Chondrocyte (in vitro differentiated cells): ENCODE measurements around the gene EIF1AY. TPM values are rescaled to one million over a fixed set of nuclear protein-coding genes. Genes with fewer than 3 reads are reported as not detected.

ENCODE experiments used
- DNase-seq: peaks from one replicate; pipeline ENCODE4 v3.0.0; 2021; ENCODE audit warnings: mixed read lengths, low spot score
- H3K27ac Mint-ChIP-seq: one replicate; pipeline ENCODE4 v1.8.0; 2021; ENCODE audit warnings: mild to moderate bottlenecking, moderate library complexity, mixed read lengths; ENCODE audit not compliant: unreplicated experiment
- H3K27me3 Mint-ChIP-seq: 2 replicates; pipeline ENCODE4 v1.8.0; 2021; ENCODE audit warnings: low read depth, mixed read lengths
- H3K36me3 Mint-ChIP-seq: 2 replicates; pipeline ENCODE4 v1.8.0; 2021; ENCODE audit warnings: low read depth, mixed read lengths
- H3K4me1 Mint-ChIP-seq: 2 replicates; pipeline ENCODE4 v1.8.0; 2021; ENCODE audit warnings: low read depth, mild to moderate bottlenecking, mixed read lengths
- H3K4me3 Mint-ChIP-seq: one replicate; pipeline ENCODE4 v1.8.0; 2021; ENCODE audit warnings: mild to moderate bottlenecking, moderate library complexity, mixed read lengths; ENCODE audit not compliant: unreplicated experiment
- H3K9me3 Mint-ChIP-seq: 2 replicates; pipeline ENCODE4 v1.8.0; 2021; ENCODE audit warnings: low read depth, mixed read lengths
- total RNA-seq: library from RNA; stranded (reverse); gene quantifications from 3 replicates; pipeline ENCODE4 v1.2.1, GENCODE V29; 2021
- TF ChIP-seq, protein P1 (sequence below): fragments of 200-600 bp; sonication (generic); IDR thresholded peaks from 2 replicates; pipeline ENCODE4 v1.5.0; 2021; ENCODE audit warnings: antibody characterized with exemption, mild to moderate bottlenecking, moderate library complexity

Gene EIF1AY
- total RNA-seq, 1 donor from 2014 or later = not detected

DNA sequence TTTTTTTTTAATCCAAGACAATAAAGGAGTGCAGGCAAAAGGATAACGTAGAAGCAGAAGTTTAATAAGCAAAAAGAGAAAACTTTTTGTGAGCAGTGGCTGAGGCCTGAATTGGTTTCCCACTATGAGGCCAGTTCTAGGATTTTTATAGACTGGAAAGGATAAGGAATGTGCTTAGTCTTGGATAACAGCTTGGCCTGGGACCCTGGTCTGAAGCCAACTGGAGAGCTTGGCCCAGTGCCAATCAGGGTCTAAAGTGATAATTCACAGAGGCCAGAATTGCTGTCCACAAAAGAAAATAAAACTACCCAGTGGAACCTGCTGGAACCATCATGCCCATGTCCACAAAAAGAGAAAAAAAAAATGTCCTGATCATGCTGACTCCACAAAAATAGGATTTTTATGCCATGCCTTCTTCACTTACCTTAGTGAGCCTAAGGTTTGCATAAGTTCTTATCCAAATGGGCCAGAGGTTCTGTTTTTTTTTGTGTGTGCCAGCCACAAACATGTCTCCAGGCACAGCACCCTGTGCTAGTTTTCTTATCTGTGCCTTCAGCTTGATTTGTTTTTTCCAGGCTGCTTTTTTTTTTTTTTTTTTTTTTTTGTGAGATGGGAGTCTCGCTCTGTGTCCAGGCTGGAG, 15.6 kb upstream of the EIF1AY start:
- H3K27me3 Mint-ChIP-seq = no peaks in the 10 kb centered on the region
- no peaks in the 10 kb centered on the region for H3K9me3 Mint-ChIP-seq
- DNase-seq = no peak
- no peaks in the 10 kb centered on the region for H3K36me3 Mint-ChIP-seq
- TF ChIP-seq, protein P1, sequence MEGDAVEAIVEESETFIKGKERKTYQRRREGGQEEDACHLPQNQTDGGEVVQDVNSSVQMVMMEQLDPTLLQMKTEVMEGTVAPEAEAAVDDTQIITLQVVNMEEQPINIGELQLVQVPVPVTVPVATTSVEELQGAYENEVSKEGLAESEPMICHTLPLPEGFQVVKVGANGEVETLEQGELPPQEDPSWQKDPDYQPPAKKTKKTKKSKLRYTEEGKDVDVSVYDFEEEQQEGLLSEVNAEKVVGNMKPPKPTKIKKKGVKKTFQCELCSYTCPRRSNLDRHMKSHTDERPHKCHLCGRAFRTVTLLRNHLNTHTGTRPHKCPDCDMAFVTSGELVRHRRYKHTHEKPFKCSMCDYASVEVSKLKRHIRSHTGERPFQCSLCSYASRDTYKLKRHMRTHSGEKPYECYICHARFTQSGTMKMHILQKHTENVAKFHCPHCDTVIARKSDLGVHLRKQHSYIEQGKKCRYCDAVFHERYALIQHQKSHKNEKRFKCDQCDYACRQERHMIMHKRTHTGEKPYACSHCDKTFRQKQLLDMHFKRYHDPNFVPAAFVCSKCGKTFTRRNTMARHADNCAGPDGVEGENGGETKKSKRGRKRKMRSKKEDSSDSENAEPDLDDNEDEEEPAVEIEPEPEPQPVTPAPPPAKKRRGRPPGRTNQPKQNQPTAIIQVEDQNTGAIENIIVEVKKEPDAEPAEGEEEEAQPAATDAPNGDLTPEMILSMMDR = no peak
- H3K4me3 Mint-ChIP-seq = no peak overlapping the region
- no peak overlapping the region for H3K27ac Mint-ChIP-seq
- H3K4me1 Mint-ChIP-seq = no peaks in the 10 kb centered on the region

DNA sequence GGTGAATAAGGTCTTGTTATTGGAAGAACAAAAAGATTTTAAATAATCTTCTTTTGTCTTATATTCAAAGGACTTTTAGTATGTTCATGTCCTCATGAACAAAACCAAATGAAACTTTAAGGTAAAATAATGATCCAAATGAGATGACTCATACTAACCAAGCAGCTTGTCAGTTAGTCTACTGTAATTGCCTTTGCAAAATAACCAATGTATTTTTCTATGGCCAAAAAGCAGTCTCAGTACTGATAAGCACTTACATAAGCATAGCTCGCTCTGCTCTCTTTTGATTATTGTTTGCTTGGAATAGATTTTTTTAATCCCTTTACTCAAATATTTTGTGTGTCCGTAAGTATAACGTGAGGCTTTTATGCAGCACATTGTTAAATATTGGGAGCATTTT, 4.3 kb upstream of the EIF1AY start:
- no peak overlapping the region for H3K27ac Mint-ChIP-seq
- H3K4me3 Mint-ChIP-seq = no peak overlapping the region
- H3K36me3 Mint-ChIP-seq = no peaks in the 10 kb centered on the region
- no peak for DNase-seq
- no peaks in the 10 kb centered on the region for H3K9me3 Mint-ChIP-seq
- TF ChIP-seq, protein P1 = no peak
- H3K4me1 Mint-ChIP-seq = no peaks in the 10 kb centered on the region
- H3K27me3 Mint-ChIP-seq = no peaks in the 10 kb centered on the region

DNA sequence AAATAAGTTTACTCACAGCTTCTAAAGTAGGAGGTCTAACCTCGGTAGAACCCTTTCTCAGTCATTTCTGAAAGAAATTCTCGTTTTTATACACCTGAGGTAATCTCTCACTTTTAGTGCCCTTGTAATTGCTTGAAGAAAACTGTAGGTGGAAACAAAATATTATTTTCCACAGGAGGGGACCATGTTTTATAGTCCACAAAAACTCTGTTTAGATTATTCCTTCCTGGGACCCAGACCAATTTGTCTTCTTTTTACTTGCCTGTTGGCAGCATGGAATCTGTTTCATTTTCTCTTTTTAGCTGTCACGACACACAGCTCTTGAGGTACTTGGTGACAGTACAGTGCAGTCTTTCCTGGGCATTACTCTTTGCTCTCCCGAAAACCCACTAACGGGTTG, 930 bp downstream of the EIF1AY start:
- DNase-seq = no peak

DNA sequence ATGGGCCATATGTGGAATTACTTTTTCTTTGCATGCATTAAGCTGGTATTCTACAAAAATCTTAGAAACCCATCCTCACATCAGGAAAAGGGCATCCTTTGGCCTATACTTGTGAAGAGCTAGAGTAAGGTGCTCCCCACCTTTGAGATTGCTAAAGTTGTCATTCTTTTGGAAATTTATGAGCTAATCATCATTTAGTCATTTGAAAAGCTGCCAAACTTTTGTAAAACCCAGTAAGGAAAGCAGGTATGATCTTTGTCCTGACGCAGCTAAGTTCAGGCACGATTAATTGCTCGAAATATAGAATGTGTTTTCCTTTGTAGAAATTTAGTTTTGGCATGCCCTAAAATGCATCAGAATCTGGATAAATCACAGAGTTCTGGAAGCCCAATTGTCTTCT, 2.6 kb downstream of the EIF1AY start:
- H3K27me3 Mint-ChIP-seq = no peaks in the 10 kb centered on the region
- H3K27ac Mint-ChIP-seq = no peak overlapping the region
- H3K9me3 Mint-ChIP-seq = no peaks in the 10 kb centered on the region
- H3K36me3 Mint-ChIP-seq = no peaks in the 10 kb centered on the region
- DNase-seq = no peak
- TF ChIP-seq, protein P1 = no peak
- H3K4me3 Mint-ChIP-seq = no peak overlapping the region
- no peaks in the 10 kb centered on the region for H3K4me1 Mint-ChIP-seq

More for the DNA sequence above, 930 bp downstream of the EIF1AY start:
- TF ChIP-seq, protein P1 = no peak
- H3K27ac Mint-ChIP-seq = no peak overlapping the region
- H3K27me3 Mint-ChIP-seq = no peaks in the 10 kb centered on the region
- H3K9me3 Mint-ChIP-seq = no peaks in the 10 kb centered on the region
- no peak overlapping the region for H3K4me3 Mint-ChIP-seq
- no peaks in the 10 kb centered on the region for H3K36me3 Mint-ChIP-seq
- no peaks in the 10 kb centered on the region for H3K4me1 Mint-ChIP-seq

DNA sequence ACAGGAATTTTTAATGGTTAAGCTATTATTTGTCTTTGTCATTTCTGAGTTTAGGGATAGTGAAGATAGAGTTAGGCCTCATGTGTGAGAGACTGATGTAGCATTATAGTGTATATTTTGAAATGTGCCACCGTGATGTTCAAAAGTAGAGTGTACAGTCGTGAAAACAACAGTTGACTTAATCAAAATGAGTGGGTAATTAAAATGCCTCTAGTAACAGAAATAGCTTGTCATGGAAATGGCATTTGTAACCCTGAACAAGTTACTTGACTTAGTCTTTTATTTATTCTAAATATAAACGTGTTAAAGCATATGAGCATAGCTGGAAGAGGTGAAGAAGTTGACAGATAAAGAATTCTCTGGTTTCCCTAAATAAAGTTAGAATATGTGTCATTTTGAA, 6.1 kb downstream of the EIF1AY start:
- TF ChIP-seq, protein P1 = no peak
- no peaks in the 10 kb centered on the region for H3K27me3 Mint-ChIP-seq
- H3K9me3 Mint-ChIP-seq = no peaks in the 10 kb centered on the region
- no peak for DNase-seq
- no peak overlapping the region for H3K27ac Mint-ChIP-seq
- H3K4me1 Mint-ChIP-seq = no peaks in the 10 kb centered on the region
- no peaks in the 10 kb centered on the region for H3K36me3 Mint-ChIP-seq
- H3K4me3 Mint-ChIP-seq = no peak overlapping the region
